ENCODE results near the gene KCNH1.

DNA sequence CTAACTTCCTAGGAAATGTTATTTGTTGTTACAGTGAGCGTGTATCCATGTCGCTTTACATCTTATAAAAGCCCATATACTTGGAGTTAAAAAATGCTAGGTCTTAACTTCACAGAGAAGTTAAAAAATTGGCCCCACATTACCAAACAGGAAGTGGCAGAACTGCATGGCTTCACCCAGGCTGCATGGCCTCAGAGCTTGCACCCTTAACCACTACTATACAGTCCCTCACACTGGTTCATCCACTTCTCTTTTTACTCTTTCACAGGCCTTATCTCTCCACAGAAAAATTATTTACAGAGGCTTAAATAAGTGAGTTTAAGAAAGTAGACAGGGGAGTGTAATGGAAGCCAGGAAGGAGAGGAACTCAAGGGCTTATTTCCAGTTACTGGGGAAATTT is 402.8 kb downstream of the KCNH1 start:
- TF ChIP-seq, protein P1, sequence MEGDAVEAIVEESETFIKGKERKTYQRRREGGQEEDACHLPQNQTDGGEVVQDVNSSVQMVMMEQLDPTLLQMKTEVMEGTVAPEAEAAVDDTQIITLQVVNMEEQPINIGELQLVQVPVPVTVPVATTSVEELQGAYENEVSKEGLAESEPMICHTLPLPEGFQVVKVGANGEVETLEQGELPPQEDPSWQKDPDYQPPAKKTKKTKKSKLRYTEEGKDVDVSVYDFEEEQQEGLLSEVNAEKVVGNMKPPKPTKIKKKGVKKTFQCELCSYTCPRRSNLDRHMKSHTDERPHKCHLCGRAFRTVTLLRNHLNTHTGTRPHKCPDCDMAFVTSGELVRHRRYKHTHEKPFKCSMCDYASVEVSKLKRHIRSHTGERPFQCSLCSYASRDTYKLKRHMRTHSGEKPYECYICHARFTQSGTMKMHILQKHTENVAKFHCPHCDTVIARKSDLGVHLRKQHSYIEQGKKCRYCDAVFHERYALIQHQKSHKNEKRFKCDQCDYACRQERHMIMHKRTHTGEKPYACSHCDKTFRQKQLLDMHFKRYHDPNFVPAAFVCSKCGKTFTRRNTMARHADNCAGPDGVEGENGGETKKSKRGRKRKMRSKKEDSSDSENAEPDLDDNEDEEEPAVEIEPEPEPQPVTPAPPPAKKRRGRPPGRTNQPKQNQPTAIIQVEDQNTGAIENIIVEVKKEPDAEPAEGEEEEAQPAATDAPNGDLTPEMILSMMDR (tag by site-specific recombination; IDR thresholded peaks at IDR 0.05): no peak
- no peak for TF ChIP-seq ZNF133 (tag by site-specific recombination; IDR thresholded peaks at IDR 0.05)
- TF ChIP-seq, protein P2, sequence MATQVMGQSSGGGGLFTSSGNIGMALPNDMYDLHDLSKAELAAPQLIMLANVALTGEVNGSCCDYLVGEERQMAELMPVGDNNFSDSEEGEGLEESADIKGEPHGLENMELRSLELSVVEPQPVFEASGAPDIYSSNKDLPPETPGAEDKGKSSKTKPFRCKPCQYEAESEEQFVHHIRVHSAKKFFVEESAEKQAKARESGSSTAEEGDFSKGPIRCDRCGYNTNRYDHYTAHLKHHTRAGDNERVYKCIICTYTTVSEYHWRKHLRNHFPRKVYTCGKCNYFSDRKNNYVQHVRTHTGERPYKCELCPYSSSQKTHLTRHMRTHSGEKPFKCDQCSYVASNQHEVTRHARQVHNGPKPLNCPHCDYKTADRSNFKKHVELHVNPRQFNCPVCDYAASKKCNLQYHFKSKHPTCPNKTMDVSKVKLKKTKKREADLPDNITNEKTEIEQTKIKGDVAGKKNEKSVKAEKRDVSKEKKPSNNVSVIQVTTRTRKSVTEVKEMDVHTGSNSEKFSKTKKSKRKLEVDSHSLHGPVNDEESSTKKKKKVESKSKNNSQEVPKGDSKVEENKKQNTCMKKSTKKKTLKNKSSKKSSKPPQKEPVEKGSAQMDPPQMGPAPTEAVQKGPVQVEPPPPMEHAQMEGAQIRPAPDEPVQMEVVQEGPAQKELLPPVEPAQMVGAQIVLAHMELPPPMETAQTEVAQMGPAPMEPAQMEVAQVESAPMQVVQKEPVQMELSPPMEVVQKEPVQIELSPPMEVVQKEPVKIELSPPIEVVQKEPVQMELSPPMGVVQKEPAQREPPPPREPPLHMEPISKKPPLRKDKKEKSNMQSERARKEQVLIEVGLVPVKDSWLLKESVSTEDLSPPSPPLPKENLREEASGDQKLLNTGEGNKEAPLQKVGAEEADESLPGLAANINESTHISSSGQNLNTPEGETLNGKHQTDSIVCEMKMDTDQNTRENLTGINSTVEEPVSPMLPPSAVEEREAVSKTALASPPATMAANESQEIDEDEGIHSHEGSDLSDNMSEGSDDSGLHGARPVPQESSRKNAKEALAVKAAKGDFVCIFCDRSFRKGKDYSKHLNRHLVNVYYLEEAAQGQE (tag by site-specific recombination; IDR thresholded peaks at IDR 0.05): no peak
- TF ChIP-seq, protein P3, sequence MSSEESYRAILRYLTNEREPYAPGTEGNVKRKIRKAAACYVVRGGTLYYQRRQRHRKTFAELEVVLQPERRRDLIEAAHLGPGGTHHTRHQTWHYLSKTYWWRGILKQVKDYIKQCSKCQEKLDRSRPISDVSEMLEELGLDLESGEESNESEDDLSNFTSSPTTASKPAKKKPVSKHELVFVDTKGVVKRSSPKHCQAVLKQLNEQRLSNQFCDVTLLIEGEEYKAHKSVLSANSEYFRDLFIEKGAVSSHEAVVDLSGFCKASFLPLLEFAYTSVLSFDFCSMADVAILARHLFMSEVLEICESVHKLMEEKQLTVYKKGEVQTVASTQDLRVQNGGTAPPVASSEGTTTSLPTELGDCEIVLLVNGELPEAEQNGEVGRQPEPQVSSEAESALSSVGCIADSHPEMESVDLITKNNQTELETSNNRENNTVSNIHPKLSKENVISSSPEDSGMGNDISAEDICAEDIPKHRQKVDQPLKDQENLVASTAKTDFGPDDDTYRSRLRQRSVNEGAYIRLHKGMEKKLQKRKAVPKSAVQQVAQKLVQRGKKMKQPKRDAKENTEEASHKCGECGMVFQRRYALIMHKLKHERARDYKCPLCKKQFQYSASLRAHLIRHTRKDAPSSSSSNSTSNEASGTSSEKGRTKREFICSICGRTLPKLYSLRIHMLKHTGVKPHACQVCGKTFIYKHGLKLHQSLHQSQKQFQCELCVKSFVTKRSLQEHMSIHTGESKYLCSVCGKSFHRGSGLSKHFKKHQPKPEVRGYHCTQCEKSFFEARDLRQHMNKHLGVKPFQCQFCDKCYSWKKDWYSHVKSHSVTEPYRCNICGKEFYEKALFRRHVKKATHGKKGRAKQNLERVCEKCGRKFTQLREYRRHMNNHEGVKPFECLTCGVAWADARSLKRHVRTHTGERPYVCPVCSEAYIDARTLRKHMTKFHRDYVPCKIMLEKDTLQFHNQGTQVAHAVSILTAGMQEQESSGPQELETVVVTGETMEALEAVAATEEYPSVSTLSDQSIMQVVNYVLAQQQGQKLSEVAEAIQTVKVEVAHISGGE (tag by site-specific recombination; conservative IDR thresholded peaks at IDR 0.05; ENCODE audit: low read depth): no peak

Data from HEK293 (cell line).